ENCODE results near the gene WDR70.
"Not testable (repeated sequence)": the region's sequence is repeated elsewhere in the genome, so short reads cannot be mapped to it uniquely, and the experiment has no call there.

The WDR70 gene

GRCh38 chr5:37667846-37668245, 288.7 kb downstream of the WDR70 start:
- TF ChIP-seq CTCF (conservative IDR thresholded peaks at IDR 0.05; ENCODE audit: low read depth, low read length): no peak
- no peak overlapping the region for H3K4me3 ChIP-seq (ENCODE audit: low read depth, low read length)
- DNase-seq (ENCODE audit: low read depth): peak; percentile 25

- DNase-seq (ENCODE audit: low read depth): peak; percentile 99
- H3K4me3 ChIP-seq (ENCODE audit: low read depth, low read length): no peak overlapping the region
- TF ChIP-seq CTCF (conservative IDR thresholded peaks at IDR 0.05; ENCODE audit: low read depth, low read length): no peak
Measured at GRCh38 chr5:37668524-37669047, 289.5 kb downstream of the WDR70 start.

- DNase-seq (ENCODE audit: low read depth): peak; percentile 47
- TF ChIP-seq CTCF (conservative IDR thresholded peaks at IDR 0.05; ENCODE audit: low read depth, low read length): peak; percentile 15
- not testable (repeated sequence) for H3K4me3 ChIP-seq (ENCODE audit: low read depth, low read length)
Measured at GRCh38 chr5:37672118-37672588, 293.0 kb downstream of the WDR70 start.

GRCh38 chr5:37674361-37674760, 295.2 kb downstream of the WDR70 start:
- DNase-seq (ENCODE audit: low read depth); H3K4me3 ChIP-seq (ENCODE audit: low read depth, low read length): not testable (repeated sequence)

- DNase-seq (ENCODE audit: low read depth); H3K4me3 ChIP-seq (ENCODE audit: low read depth, low read length): not testable (repeated sequence)
Measured at GRCh38 chr5:37679326-37679725, 300.2 kb downstream of the WDR70 start.

- not testable (repeated sequence) for DNase-seq (ENCODE audit: low read depth); H3K4me3 ChIP-seq (ENCODE audit: low read depth, low read length)
Measured at GRCh38 chr5:37679903-37680302, 300.8 kb downstream of the WDR70 start.

GRCh38 chr5:37683072-37683471, 304.0 kb downstream of the WDR70 start:
- no peak for TF ChIP-seq CTCF (conservative IDR thresholded peaks at IDR 0.05; ENCODE audit: low read depth, low read length)
- no peak overlapping the region for H3K4me3 ChIP-seq (ENCODE audit: low read depth, low read length)
- DNase-seq (ENCODE audit: low read depth): no peak

GRCh38 chr5:37685211-37685610, 306.1 kb downstream of the WDR70 start:
- TF ChIP-seq CTCF (conservative IDR thresholded peaks at IDR 0.05; ENCODE audit: low read depth, low read length): no peak
- DNase-seq (ENCODE audit: low read depth): no peak
- H3K4me3 ChIP-seq (ENCODE audit: low read depth, low read length): no peak overlapping the region

GRCh38 chr5:37685816-37686215, 306.7 kb downstream of the WDR70 start:
- TF ChIP-seq CTCF (conservative IDR thresholded peaks at IDR 0.05; ENCODE audit: low read depth, low read length): no peak
- H3K4me3 ChIP-seq (ENCODE audit: low read depth, low read length): no peak overlapping the region
- no peak for DNase-seq (ENCODE audit: low read depth)

- H3K4me3 ChIP-seq (ENCODE audit: low read depth, low read length); DNase-seq (ENCODE audit: low read depth): not testable (repeated sequence)
Measured at GRCh38 chr5:37688925-37689324, 309.8 kb downstream of the WDR70 start.

GRCh38 chr5:37694333-37694732, 315.2 kb downstream of the WDR70 start:
- H3K4me3 ChIP-seq (ENCODE audit: low read depth, low read length); DNase-seq (ENCODE audit: low read depth): not testable (repeated sequence)
